GM12864 (cell line): ENCODE measurements around the gene UGT1A3.

ENCODE experiments used
- DNase-seq: peaks from one replicate; pipeline ENCODE4 v3.0.0-alpha.2; 2011; ENCODE audit warnings: low read depth
- H3K4me3 ChIP-seq: 2 replicates; pipeline ENCODE4 v1.5.1; 2011; ENCODE audit warnings: mild to moderate bottlenecking, low read depth, low read length, control low read depth
- TF ChIP-seq, protein P1 (sequence below): IDR thresholded peaks from 2 replicates; pipeline ENCODE4 v1.5.1; 2011; ENCODE audit warnings: low read depth, mild to moderate bottlenecking, moderate library complexity, low read length, control low read depth, inconsistent platforms; ENCODE audit errors: missing control alignments

UGT1A3 gene

GRCh38 chr2:233688341-233688740, 40.5 kb upstream of the UGT1A3 start:
- H3K4me3 ChIP-seq = no peak overlapping the region
- no peak for DNase-seq
- TF ChIP-seq, protein P1, sequence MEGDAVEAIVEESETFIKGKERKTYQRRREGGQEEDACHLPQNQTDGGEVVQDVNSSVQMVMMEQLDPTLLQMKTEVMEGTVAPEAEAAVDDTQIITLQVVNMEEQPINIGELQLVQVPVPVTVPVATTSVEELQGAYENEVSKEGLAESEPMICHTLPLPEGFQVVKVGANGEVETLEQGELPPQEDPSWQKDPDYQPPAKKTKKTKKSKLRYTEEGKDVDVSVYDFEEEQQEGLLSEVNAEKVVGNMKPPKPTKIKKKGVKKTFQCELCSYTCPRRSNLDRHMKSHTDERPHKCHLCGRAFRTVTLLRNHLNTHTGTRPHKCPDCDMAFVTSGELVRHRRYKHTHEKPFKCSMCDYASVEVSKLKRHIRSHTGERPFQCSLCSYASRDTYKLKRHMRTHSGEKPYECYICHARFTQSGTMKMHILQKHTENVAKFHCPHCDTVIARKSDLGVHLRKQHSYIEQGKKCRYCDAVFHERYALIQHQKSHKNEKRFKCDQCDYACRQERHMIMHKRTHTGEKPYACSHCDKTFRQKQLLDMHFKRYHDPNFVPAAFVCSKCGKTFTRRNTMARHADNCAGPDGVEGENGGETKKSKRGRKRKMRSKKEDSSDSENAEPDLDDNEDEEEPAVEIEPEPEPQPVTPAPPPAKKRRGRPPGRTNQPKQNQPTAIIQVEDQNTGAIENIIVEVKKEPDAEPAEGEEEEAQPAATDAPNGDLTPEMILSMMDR = no peak

DNA sequence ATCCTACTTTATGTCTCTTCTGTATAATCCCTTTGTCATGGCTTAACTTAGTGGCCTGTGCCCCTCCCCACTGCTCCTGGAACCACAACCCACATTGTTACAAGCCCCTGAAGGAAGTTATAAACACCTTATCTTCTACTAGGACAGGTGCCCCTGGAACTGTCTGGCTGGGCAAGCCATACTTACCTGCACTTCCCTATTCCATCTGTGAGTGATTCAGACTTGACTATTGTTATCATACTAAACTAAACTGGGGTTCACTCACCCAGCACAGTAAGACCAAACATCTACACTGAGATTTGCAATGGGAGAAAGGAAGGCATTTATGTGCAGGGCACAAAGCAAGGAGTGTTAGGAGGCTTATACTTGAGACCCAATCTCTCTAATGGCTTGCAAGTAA, 39.8 kb upstream of the UGT1A3 start:
- TF ChIP-seq, protein P1 = no peak
- DNase-seq = no peak
- H3K4me3 ChIP-seq = no peak overlapping the region

GRCh38 chr2:233689501-233689900, 39.3 kb upstream of the UGT1A3 start:
- no peak overlapping the region for H3K4me3 ChIP-seq
- TF ChIP-seq, protein P1 = no peak
- DNase-seq = no peak

DNA sequence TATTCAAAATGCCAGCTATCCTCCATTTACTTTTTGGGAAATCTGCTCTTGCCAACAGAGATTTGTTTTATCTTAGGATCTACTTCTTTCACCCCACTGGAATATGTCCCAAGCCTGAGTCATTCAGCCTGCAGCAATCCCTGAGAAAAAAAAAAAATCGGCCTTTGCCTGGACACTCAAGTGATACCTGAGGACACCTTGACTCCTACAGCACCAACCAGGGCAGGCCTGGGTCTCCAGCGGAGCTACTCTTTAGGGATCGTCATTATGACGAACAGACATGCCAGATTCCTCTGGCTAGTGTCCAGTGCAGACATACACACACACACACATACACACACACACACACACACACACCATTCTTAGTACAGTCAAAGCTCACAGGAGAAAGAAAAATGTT, 38.4 kb upstream of the UGT1A3 start:
- no peak overlapping the region for H3K4me3 ChIP-seq
- no peak for DNase-seq
- TF ChIP-seq, protein P1 = no peak

GRCh38 chr2:233691443-233692433, 37.1 kb upstream of the UGT1A3 start:
- TF ChIP-seq, protein P1 = no peak
- H3K4me3 ChIP-seq = no peak overlapping the region
- DNase-seq = no peak

DNA sequence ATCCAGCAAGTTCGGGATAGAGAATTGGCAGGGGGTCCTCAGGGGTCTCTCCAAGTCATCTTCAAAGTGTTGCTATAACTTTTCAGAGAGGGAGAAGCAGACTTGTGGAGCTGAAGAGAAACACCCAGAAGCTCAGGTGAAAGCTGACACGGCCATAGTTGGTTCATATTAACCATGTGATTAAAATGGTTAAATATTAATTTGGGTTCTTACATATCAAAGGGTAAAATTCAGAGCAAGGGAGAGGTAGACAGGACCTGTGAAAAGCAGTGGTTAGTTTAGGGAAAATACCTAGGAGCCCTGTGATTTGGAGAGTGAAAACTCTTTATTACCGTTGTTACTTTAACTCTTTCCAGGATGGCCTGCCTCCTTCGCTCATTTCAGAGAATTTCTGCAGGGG, 36.2 kb upstream of the UGT1A3 start, which contains the start of gene UGT1A6:
UGT1A6 (plus strand) TSS at position 243 of the 400 bp plus-strand sequence; CDS start at position 358, 115 bp downstream.
- no peak within 1 kb of the TSS for H3K4me3 ChIP-seq
- TF ChIP-seq, protein P1 = no peak
- DNase-seq = no peak

- TF ChIP-seq, protein P1 = no peak
- H3K4me3 ChIP-seq = no peak overlapping the region
- no peak for DNase-seq
These were observed 34.9 kb upstream of the UGT1A3 start for GRCh38 chr2:233693963-233694362.
